ENCODE measurements around the gene CYP27B1.
A peak's percentile ranks its signal among the peaks of the same experiment; 100 is the strongest.

The CYP27B1 gene

DNA sequence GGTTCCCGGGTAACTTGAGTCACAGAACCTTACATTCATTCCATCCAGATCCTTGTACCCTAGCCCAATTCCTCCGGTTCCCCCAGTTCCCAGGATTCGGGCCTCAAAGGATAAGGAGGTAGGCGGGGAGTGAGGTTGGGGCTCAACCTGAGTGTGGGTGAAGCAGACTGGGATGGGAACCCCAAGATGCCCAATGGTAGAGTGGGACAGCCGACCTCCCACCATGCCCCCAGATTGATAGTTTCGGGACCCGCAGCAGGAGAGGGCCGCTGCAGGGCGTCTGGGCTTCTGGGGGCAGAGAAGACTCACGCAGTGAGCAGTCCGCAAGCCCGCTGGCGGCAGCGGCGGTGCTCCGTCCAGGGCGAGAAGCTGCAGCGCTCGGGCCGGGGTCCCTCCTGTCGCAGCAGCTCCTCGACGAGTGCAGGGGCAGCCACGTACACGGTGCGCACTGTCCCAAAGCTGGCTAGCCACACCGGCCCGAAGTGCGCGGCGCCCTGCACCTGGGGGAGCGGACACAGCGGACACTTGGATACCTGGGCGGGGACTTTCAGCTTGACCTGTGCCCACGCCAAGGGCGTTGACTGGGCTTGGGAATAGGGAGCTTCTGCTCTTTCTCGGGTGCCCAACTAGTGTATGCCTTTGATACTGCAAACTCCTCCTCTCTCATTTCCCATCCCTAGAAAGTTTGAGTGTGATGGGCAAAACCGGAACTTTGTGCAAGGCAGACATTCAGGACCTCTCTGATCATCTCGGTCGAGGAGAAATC is 997 bp downstream of the CYP27B1 start:
- peak; percentile 19 for DNase-seq (ENCODE audit: low read depth, low spot score)

DNA sequence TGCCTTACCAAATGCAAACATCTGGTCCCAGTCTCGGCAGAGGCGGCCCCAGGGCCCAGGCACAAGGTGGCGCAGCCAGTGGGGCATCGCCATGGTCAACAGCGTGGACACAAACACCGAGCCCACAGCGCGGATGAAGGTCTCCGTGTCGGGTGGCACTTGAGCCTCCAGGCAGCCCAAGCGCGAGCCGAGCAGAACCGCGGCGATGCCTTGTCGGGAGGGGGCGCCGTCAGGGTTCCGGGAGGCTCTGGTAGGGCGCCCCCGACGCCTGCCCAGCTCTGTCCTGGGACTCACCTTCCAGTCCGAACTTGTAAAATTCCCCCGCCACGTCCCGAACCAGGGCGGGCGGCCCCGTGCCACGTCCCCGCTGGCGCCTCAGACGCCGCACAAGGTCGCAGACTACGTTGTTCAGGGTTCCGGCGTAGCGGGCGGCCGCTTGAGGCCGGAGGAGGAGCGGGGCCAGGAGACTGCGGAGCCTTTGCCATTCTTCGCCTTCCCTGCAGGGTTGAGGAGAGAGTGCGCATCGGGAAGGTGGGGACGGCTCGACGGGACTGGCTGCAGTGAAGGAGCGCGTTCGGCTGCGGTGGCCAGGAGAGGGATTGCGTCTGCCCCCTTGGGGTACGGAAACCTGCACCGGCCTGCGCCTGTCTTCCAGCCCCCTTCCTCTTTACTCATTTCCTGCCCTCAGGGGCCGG is 1.7 kb downstream of the CYP27B1 start:
- DNase-seq (ENCODE audit: low read depth, low spot score), result peak; percentile 52

DNA sequence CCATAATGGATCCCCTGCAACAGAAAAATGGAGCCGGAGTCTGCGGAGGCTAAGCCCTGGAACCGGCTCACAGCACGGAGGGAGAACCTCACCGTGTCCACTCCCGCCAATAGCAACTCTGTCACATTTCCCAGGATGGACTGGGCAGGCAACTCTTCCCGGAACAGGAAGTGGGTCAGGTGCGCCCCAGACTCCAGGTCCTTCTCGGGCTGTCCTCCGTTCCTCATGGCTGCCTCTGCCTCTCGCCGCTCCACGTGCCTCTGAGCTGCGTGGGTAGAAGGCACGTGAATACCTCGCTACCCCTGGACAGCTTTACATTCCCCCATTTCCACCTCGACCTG is 2.2 kb downstream of the CYP27B1 start:
- DNase-seq (ENCODE audit: low read depth, low spot score), result no peak

DNA sequence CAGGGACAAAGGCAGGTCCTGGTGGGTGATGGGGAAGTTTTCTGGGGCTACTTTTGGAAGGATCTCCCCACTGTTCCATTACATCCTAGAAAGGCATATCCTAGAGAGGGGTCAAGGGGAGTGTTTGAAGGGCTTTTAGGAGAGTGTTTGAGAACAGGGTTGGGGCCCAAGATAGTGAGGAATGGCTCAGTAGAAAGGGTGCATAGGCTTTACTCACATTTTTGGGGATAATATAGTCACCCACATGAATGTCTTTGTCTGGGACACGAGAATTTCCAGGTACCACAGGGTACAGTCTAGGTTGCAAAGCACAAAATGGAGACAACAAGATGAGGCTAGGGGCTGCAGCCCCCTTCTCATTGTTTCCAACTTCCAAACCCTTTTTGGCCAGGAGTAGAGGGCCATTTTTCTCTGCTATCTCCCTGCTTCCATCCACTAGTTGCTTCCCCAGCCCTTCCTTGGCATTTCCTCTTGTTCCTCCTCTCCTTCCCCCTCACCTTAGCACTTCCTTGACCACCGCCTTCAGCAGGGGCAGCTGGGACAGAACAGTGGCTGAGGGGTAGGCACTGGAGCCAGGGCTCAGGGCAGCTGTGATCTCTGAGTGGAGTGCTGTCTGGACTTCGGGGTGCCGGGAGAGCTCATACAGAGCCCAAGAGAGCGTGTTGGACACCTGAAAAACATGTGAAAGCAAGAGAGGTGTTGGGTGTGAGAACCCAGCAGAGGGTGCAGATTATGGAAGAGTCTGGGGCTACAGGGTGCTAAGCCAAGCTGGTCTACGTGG is 2.8 kb downstream of the CYP27B1 start:
- no peak for DNase-seq (ENCODE audit: low read depth, low spot score)

DNA sequence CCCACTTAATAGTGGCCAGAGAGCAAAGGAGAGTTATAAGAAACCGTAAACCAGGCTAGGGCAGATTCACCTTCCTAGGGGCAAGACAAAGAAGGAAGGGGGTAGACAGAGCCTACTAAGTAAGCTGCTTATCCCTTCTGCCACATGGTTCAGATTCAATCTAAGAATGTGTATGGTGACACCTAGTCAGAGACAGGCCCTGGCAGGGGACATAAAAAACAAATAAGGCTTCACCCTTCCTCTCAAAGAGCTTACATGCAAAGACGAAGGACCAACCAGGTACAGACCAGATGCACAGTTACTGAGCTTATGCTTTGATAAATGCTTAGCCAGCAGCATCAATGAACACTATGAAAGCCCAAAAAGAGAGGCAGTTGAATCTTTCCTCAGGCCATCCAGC is 4.4 kb downstream of the CYP27B1 start:
- no peak for DNase-seq (ENCODE audit: low read depth, low spot score)

DNA sequence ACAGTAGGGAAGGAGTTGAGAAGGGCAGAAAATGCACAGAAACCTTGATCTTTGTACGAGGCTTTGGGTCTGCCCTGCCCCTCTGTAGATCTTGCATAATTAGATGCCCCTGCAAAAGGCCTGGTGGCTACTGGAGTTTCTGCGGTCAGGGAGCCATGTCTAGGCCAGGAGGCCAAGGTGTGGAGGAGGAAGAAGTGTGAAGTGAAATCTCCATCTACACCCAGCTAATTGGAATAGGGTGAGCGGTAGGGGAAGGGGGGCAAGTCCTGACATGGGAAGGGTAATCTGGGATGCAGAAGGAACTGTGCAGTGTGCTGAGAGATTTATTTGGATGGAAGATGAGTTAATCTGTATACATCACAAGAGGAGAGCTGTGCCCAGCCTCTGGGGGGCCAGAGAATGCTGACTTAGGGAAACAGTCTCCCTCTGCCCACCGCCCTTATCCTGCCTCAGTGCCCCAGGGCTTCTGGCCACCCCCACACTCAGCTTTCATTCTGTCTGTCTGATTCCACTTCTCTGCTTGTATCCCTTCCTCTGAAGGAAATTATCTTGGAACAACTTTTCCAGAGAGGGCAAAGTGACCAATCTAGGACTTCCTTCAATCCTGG is 5.4 kb downstream of the CYP27B1 start:
- DNase-seq (ENCODE audit: low read depth, low spot score), result no peak

DNA sequence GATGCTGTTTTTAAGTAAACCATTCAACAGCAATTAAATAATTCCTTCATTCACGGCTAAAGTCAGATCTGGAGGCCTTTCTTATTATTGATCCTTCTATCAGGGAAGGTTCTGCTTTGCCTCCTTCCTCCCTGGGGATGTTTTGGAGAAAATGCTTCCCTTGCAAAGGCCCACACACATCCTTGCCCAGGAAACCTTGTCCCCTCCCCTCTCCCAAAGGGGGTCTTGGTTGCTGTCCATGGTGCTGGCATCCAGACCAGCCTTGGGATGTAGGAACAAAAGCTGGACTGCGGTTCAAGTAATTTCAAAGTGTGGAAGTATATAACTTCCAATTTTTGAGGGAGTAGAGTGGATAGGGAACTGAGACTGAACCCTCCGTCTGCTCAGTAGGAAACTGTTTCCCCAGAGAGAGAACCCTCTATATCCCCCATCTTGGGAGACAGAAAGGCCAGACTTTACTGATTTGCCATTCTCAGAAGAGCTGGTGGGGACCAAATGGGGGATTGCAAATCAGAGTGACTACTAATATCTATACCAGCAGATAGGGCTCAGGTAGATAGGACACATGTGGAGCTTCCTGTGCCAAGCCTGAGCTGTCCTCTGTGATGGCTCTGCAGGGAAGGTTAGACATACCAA is 6.4 kb downstream of the CYP27B1 start:
- DNase-seq (ENCODE audit: low read depth, low spot score), result peak; percentile 9

DNA sequence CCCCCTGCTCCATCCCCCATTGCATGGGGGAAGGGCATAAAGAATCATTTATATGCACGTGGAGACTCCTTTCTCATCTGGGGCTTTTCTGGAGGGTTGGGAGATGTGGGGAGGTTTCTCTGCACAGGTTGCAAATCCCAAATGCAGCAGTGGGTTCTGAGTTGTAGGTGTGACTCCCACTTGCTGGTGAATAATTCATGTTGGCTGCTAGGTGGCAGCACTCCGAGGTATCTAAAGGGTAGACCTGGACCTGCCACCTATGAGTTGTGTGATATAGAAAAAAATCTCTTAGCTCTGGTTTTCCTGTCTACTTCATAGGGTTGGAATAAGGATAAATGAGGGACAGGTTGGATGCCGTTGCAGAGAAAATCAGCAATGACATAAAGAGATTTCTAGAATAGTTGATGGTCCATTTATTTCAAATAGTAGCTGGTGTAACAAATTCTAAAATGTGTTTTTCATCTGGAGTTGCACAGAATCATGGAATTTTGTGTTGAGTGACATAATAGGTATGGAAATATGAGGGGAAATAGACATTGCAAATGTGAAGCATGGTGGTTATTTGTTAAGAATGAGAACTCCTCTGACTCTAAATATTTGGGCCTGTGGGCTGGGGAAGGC is 7.4 kb downstream of the CYP27B1 start:
- DNase-seq (ENCODE audit: low read depth, low spot score), result peak; percentile 35

DNA sequence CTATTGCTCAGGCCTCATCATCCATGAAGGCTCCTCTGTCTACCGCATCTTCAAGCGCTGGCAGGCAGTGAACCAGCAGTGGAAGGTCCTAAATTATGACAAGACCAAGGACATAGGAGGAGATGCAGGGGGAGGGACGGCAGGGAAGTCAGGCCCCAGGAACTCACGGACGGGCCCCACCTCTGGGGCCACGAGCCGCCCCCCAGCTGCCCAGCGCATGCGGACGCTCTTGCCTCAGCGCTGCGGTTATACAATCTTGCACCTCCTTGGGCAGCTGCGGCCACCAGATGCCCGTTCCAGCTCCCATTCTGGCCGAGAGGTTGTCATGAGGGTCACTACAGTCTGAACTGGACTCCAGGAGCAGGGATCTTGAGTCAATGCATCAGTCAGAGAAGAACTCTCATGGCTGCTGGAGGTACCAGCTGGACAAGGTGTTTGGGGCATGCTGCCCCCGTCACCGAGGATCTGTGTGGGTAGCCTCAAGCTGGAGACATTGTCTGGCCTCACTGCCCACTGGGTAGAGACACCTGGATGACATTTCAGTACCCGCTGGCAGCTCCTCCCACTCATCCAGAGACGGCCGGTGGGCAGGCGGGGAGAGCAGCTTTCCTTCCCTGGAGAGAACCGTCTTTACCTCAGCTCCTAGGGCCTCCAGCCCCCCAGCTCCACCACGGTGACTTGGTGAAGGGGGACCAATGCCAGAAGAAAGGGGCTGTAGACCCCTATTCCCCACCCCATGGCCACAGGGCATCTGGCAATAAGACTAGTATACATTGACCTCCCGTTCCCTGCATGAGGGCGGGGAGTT is 8.1 kb downstream of the CYP27B1 start:
- no peak for DNase-seq (ENCODE audit: low read depth, low spot score)

DNA sequence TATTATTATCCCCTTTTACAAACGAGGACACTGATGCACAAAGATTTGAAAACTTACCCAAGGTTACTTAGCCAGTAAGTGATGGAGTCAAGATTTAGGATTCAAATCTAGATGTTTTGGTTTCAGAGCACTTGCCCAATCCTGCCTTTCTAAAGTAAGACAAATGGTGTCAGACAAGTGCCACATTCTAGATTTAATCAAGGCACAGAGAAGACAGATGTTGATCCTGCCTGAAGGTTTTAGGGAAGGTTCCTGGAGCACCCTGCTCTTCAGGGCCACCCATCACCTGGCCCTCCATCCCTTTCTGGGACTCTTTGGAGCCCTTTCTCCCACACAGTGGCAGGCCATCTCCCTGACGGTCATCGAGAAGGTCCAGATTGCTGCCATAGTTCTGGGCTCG is 9.1 kb downstream of the CYP27B1 start:
- DNase-seq (ENCODE audit: low read depth, low spot score), result no peak

DNA sequence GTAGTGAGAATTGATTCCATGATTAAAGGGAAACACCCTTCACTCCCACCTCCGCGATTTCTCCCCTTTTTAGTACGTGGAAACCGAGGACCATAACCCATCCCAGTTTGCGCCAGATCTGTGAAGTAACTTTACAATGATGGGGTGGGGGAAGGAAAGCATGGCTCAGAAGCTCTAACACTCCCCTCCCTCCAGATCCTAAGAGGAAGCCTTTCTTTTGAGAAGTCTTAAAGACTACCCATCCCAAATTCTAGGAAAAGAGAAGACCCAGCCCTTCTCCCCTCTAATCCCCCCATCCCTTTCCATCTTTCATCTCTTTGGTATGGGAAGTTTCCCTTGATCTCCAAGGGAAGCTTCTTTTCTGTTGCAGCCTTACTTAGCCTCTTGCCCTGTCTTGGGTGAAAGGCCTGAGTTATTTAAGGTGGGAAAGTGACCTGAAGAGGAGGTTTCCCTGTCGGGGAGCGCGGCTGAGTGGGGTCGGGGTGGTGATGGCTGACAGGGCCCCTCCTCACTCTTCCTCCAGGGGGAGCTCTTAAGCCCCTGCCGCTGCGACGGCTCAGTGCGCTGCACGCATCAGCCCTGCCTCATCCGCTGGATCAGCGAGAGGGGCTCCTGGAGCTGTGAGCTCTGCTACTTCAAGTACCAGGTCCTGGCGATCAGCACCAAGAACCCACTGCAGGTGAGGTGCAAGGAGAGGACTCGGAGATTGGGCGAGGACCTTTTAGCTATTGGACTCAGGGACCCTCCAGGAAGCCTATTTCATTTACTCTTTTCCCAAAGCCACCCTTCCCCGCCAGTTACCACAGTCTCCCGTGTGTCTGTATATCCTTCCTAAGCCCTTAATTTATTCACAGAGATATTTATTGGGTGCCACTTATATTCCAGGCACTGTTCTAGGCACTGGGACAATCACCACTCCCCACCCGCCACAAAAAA is 10.2 kb downstream of the CYP27B1 start:
- peak; percentile 64 for DNase-seq (ENCODE audit: low read depth, low spot score)

DNA sequence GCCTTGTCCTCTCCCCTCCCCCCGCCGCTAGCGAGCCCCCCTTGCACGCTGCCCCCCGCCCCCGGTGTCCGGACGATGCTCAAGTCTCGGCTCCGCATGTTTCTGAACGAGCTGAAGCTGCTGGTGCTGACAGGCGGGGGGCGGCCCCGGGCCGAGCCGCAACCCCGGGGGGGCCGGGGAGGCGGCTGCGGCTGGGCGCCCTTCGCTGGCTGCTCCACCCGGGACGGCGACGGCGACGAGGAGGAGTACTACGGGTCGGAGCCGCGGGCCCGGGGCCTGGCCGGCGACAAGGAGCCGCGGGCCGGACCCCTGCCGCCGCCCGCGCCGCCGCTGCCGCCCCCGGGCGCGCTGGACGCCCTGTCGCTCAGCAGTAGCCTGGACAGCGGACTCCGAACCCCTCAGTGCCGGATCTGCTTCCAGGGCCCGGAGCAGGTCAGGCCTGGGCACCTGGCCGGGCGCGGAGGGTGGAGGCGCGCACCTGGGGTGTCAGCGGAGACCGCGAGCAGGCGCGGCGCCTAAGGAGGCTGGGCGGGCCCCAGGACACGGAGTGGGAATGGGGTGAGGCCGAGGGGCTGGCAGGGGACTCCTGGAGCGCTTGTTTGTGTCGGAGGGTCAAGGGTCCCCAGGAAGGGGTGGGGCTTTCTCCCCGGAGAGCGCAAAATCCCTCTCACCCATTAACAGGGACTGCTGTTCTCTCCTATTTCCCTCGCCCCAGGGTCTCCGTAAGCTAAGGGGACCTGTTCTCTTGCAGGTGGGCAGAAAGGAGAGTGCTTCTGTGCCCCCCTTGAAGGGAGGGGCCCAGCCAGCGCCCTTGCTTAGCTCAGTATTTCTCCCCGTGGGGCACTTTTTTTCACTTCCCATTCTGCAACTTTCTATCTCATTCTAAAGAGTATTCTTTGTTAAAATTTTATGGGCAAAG is 11.2 kb downstream of the CYP27B1 start:
- DNase-seq (ENCODE audit: low read depth, low spot score), result peak; percentile 43

DNA sequence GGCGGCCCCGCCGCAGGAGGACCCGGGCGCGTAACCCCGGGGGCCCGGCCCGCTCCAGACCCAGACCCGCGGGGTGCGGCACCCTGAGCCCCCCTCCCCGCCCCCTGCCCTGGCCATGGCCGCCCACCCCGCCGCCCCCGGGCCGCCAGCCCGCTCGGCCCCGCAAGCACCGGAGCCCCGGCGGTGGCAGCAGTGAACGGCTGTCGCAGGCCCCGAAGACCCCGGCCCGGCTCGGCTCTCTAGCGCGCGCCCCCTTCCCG is 11.8 kb downstream of the CYP27B1 start:
- no peak for DNase-seq (ENCODE audit: low read depth, low spot score)

DNA sequence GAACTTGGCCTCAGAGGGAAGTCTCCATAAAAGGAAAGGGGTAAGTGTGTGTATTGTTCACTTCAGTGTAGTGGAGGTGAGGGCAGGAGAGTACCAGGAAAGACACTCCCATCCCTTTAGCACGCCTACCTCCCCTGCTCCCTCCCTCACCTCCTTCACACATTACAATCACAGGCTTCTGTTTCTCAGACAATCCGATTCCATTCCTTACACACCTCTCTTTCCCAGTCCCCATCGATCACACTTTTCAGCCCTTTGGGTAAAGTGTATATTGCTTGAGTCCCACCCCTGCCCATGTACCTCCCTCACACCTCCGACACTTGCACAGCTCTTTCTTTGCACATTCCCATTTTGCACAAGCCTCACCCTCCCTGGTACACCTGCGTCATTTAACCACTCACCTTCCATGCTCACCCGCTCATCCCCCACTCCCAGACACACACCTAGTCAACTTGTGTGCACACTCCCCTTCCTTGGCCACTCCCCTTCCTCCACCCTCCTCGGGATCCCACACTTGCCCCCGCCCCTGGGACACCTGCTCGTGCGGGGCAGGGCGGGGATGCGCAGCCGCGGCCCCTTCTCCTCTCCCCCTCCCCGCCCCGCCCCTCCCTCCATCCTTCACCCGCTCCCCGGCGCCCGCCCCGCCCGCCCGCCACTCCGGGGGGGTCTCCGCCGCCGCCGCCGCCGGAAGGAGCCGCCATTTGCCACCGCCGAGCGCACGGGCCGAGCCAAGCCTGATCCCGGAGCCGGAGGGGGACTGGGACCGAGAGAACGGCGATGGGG is 12.3 kb downstream of the CYP27B1 start, which contains the start of gene MARCHF9:
Gene MARCHF9 (plus strand): TSS at position 693 of the 783 bp plus-strand sequence. CDS start 426 bp downstream, outside the sequence.
- peak; percentile 63 for DNase-seq (ENCODE audit: low read depth, low spot score)

DNA sequence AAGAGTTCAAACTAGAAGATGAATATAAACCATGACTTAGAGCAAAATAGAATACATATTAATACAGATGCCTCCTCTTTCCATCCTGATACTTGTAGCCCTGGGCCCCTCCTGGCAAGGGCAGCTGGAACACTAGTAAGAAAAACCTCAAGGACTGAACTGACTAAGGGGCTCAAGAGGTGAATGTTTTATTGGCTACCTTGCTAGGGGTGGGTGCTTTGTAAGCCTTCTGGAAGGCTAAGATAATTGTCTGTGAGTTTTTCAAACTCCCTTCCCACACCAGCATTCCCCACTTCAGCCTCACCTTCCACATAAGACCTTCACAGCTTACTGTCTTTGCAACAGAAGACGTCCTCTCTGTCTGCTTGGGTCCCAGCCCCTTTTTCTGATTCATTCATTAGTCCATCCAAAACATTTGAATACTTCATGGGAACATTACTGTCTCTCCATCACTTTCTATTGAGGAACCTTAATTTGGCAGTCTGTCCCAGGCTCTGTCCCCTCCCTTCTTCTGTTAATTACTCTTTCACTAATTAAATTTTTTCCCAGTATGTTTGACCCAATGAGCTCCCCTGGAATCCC is 13.0 kb downstream of the CYP27B1 start:
- no peak for DNase-seq (ENCODE audit: low read depth, low spot score)

DNA sequence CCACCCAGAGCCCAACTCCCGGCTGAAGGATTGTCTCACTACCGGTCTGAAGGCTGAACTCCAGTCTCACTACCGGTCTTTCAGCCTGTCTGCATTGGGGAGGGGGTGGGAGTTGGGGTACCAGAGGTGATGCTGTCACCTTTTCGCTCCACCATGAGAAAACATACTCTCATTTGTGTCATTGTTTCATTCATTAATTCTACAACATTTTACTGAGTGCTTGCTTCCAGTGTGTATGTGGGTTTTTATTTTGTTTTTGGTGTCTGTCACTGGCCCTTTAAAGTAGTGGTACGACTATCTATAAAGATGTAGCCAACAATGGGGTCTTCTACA is 14.2 kb downstream of the CYP27B1 start:
- DNase-seq (ENCODE audit: low read depth, low spot score), result no peak

Data from astrocyte of the hippocampus (primary cell).